ENCODE measurements around the gene ZSCAN30.

- TF ChIP-seq TAF1 (IDR thresholded peaks at IDR 0.05; ENCODE audit: borderline replicate concordance, low read depth, low read length) (no peak), SMAD5 (IDR thresholded peaks at IDR 0.05; ENCODE audit: low read depth) (no peak), USF2 (IDR thresholded peaks at IDR 0.05; ENCODE audit: borderline replicate concordance, low read depth, low read length) (no peak), FOXK2 (IDR thresholded peaks at IDR 0.05) (no peak), NFXL1 (IDR thresholded peaks at IDR 0.05; ENCODE audit: borderline replicate concordance) (no peak), PBX3 (IDR thresholded peaks at IDR 0.05; ENCODE audit: insufficient replicate concordance, low read depth, low read length) (no peak), NFYA (IDR thresholded peaks at IDR 0.05; ENCODE audit: borderline replicate concordance, low read depth, low read length) (no peak), CTCF (IDR thresholded peaks at IDR 0.05 in 2 of 3, conservative IDR thresholded peaks at IDR 0.05 in 1 of 3; ENCODE audit: control insufficient read depth in 2 of 3, extremely low read depth in 1 of 3, insufficient read depth in 1 of 3, low read depth in 3 of 3, low read length in 3 of 3) (no peak), SP1 (IDR thresholded peaks at IDR 0.05; ENCODE audit: low read depth, low read length) (no peak), POLR2A (IDR thresholded peaks at IDR 0.05; ENCODE audit: low read depth, low read length) (no peak), RFX5 (IDR thresholded peaks at IDR 0.05; ENCODE audit: low read depth, low read length) (no peak), CHD1 (IDR thresholded peaks at IDR 0.05; ENCODE audit: low read depth, low read length) (no peak), DPF2 (IDR thresholded peaks at IDR 0.05) (no peak), SUPT20H (IDR thresholded peaks at IDR 0.05; ENCODE audit: borderline replicate concordance, control insufficient read depth, low read depth, low read length) (no peak)
Measured at GRCh38 chr18:35282353-35282752, 7.7 kb downstream of the ZSCAN30 start.

Data from GM12878 (cell line).